Stimulated activated naive CD8-positive, alpha-beta T cell treated with anti-CD3 and anti-CD28 coated beads, Interleukin-15, amount 100 ng/mL, for 72 hours (primary cell): ENCODE data around the gene SH3BP5.

Experiments used
- ATAC-seq: fragments of 150-1000 bp; cut with Tn5 transposase; 2 replicates; pipeline ENCODE4 v1.10.0; 2021; ENCODE audit warnings: mild to moderate bottlenecking, moderate library complexity
- DNase-seq, 2 donors: peaks; one replicate each; pipeline ENCODE4 v3.0.0; 2021 to 2022
- H3K27ac Mint-ChIP-seq, 2 donors: one replicate each; pipeline ENCODE4 v1.8.0; 2022; ENCODE audit warnings: mild to moderate bottlenecking in 2 of 2, mixed read lengths in 2 of 2, moderate library complexity in 2 of 2
- H3K27me3 Mint-ChIP-seq: one replicate; pipeline ENCODE4 v1.8.0; 2022; ENCODE audit warnings: mixed read lengths
- H3K4me1 Mint-ChIP-seq: one replicate; pipeline ENCODE4 v1.8.0; 2022; ENCODE audit warnings: mild to moderate bottlenecking, mixed read lengths
- H3K4me3 Mint-ChIP-seq, 2 donors: one replicate each; pipeline ENCODE4 v1.8.0; 2022; ENCODE audit warnings: mild to moderate bottlenecking in 2 of 2, mixed read lengths in 2 of 2, moderate library complexity in 1 of 2
- H3K9me3 Mint-ChIP-seq, 2 donors: one replicate each; pipeline ENCODE4 v1.8.0; 2022; ENCODE audit warnings: mixed read lengths in 2 of 2

SH3BP5 gene

GRCh38 chr3:15319136-15319535 lies 13.2 kb downstream of the SH3BP5 start:
- DNase-seq, result no peak
- no peaks in the 10 kb centered on the region for H3K9me3 Mint-ChIP-seq
- no peak overlapping the region for H3K4me3 Mint-ChIP-seq
- H3K4me1 Mint-ChIP-seq, result peaks cover 55% of the 10 kb centered on the region
- ATAC-seq, result no peak
- no peak overlapping the region for H3K27ac Mint-ChIP-seq
- no peaks in the 10 kb centered on the region for H3K27me3 Mint-ChIP-seq

- H3K27ac Mint-ChIP-seq, result no peak overlapping the region
- ATAC-seq, result no peak
- no peak overlapping the region for H3K4me3 Mint-ChIP-seq
- no peak for DNase-seq
- no peaks in the 10 kb centered on the region for H3K27me3 Mint-ChIP-seq
- no peaks in the 10 kb centered on the region for H3K9me3 Mint-ChIP-seq
- peaks cover 56% of the 10 kb centered on the region for H3K4me1 Mint-ChIP-seq
Measured at GRCh38 chr3:15318661-15319060, 13.7 kb downstream of the SH3BP5 start.

GRCh38 chr3:15316998-15317435 lies 15.4 kb downstream of the SH3BP5 start:
- H3K27me3 Mint-ChIP-seq, result no peaks in the 10 kb centered on the region
- ATAC-seq (no peak), DNase-seq (no peak)
- no peak overlapping the region for H3K4me3 Mint-ChIP-seq
- H3K27ac Mint-ChIP-seq, result no peak overlapping the region
- peaks cover 65% of the 10 kb centered on the region for H3K4me1 Mint-ChIP-seq
- H3K9me3 Mint-ChIP-seq, result no peaks in the 10 kb centered on the region

GRCh38 chr3:15315003-15315402 lies 17.4 kb downstream of the SH3BP5 start:
- ATAC-seq, result no peak
- Mint-ChIP-seq H3K4me3 (no peak overlapping the region), H3K9me3 (no peaks in the 10 kb centered on the region), H3K27ac (no peak overlapping the region), H3K27me3 (no peaks in the 10 kb centered on the region), H3K4me1 (peaks cover 71% of the 10 kb centered on the region)
- no peak for DNase-seq

- no peak for ATAC-seq
- peak overlapping the region in 1 of 2 donors; percentile 56 for H3K27ac Mint-ChIP-seq
- H3K4me1 Mint-ChIP-seq, result peaks cover 71% of the 10 kb centered on the region
- H3K4me3 Mint-ChIP-seq, result no peak overlapping the region
- no peak for DNase-seq
- no peaks in the 10 kb centered on the region for H3K9me3 Mint-ChIP-seq
- no peaks in the 10 kb centered on the region for H3K27me3 Mint-ChIP-seq
Measured at GRCh38 chr3:15314276-15314675, 18.1 kb downstream of the SH3BP5 start.

- Mint-ChIP-seq H3K9me3 (no peaks in the 10 kb centered on the region), H3K4me3 (no peak overlapping the region), H3K27me3 (no peaks in the 10 kb centered on the region), H3K27ac (no peak overlapping the region), H3K4me1 (peaks cover 70% of the 10 kb centered on the region)
- DNase-seq, result peak in 1 of 2 donors; percentile 53
- ATAC-seq, result peak; percentile 38
Measured at GRCh38 chr3:15313461-15313860, 18.9 kb downstream of the SH3BP5 start.

- Mint-ChIP-seq H3K4me1 (peaks cover 75% of the 10 kb centered on the region), H3K27ac (no peak overlapping the region), H3K27me3 (no peaks in the 10 kb centered on the region), H3K9me3 (no peaks in the 10 kb centered on the region), H3K4me3 (no peak overlapping the region)
- ATAC-seq (no peak), DNase-seq (no peak)
Measured at GRCh38 chr3:15312550-15312949, 19.8 kb downstream of the SH3BP5 start.

GRCh38 chr3:15310491-15311370 lies 21.7 kb downstream of the SH3BP5 start:
- H3K27me3 Mint-ChIP-seq, result no peaks in the 10 kb centered on the region
- peak overlapping the region; percentile 58 to 70 for H3K4me3 Mint-ChIP-seq
- DNase-seq, result peak; percentile 42 to 85
- H3K27ac Mint-ChIP-seq, result peak overlapping the region; percentile 68 to 90
- peak; percentile 98 for ATAC-seq
- peaks cover 62% of the 10 kb centered on the region for H3K4me1 Mint-ChIP-seq
- no peaks in the 10 kb centered on the region for H3K9me3 Mint-ChIP-seq

- Mint-ChIP-seq H3K9me3 (no peaks in the 10 kb centered on the region), H3K4me3 (peak overlapping the region; percentile 58 to 70), H3K27me3 (no peaks in the 10 kb centered on the region), H3K27ac (peak overlapping the region in 1 of 2 donors; percentile 90), H3K4me1 (peaks cover 62% of the 10 kb centered on the region)
- ATAC-seq, result peak; percentile 69
- DNase-seq, result peak in 1 of 2 donors; percentile 59
Measured at GRCh38 chr3:15309662-15310335, 22.6 kb downstream of the SH3BP5 start.

- Mint-ChIP-seq H3K4me1 (peaks cover 59% of the 10 kb centered on the region), H3K9me3 (no peaks in the 10 kb centered on the region), H3K27me3 (no peaks in the 10 kb centered on the region), H3K27ac (no peak overlapping the region), H3K4me3 (no peak overlapping the region)
- no peak for DNase-seq
- no peak for ATAC-seq
Measured at GRCh38 chr3:15307580-15307979, 24.8 kb downstream of the SH3BP5 start.

- H3K27me3 Mint-ChIP-seq, result no peaks in the 10 kb centered on the region
- H3K9me3 Mint-ChIP-seq, result no peaks in the 10 kb centered on the region
- H3K27ac Mint-ChIP-seq, result no peak overlapping the region
- DNase-seq, result no peak
- H3K4me1 Mint-ChIP-seq, result peaks cover 58% of the 10 kb centered on the region
- H3K4me3 Mint-ChIP-seq, result no peak overlapping the region
- ATAC-seq, result no peak
Measured at GRCh38 chr3:15306979-15307359, 25.4 kb downstream of the SH3BP5 start.

- Mint-ChIP-seq H3K4me1 (peaks cover 54% of the 10 kb centered on the region), H3K9me3 (no peaks in the 10 kb centered on the region), H3K27ac (no peak overlapping the region), H3K27me3 (no peaks in the 10 kb centered on the region), H3K4me3 (no peak overlapping the region)
- ATAC-seq, result no peak
- DNase-seq, result no peak
Measured at GRCh38 chr3:15305359-15305844, 27.0 kb downstream of the SH3BP5 start.

GRCh38 chr3:15303728-15304127 lies 28.7 kb downstream of the SH3BP5 start:
- peak overlapping the region; percentile 16 to 17 for H3K4me3 Mint-ChIP-seq
- H3K27me3 Mint-ChIP-seq, result no peaks in the 10 kb centered on the region
- peaks cover 44% of the 10 kb centered on the region for H3K4me1 Mint-ChIP-seq
- ATAC-seq, result no peak
- peak overlapping the region in 1 of 2 donors; percentile 41 for H3K27ac Mint-ChIP-seq
- no peaks in the 10 kb centered on the region for H3K9me3 Mint-ChIP-seq
- no peak for DNase-seq

GRCh38 chr3:15303216-15303615 lies 29.2 kb downstream of the SH3BP5 start:
- Mint-ChIP-seq H3K4me3 (no peak overlapping the region), H3K27ac (no peak overlapping the region), H3K9me3 (no peaks in the 10 kb centered on the region), H3K4me1 (peaks cover 41% of the 10 kb centered on the region), H3K27me3 (no peaks in the 10 kb centered on the region)
- ATAC-seq, result no peak
- no peak for DNase-seq

- DNase-seq (no peak), ATAC-seq (no peak)
- Mint-ChIP-seq H3K9me3 (no peaks in the 10 kb centered on the region), H3K4me1 (peaks cover 45% of the 10 kb centered on the region), H3K4me3 (no peak overlapping the region), H3K27ac (no peak overlapping the region), H3K27me3 (no peaks in the 10 kb centered on the region)
Measured at GRCh38 chr3:15301761-15302160, 30.6 kb downstream of the SH3BP5 start.
